ENCODE data around the gene LSMEM2.
"Not testable (repeated sequence)": the region's sequence is repeated elsewhere in the genome, so short reads cannot be mapped to it uniquely, and the experiment has no call there.

Gene LSMEM2

DNA sequence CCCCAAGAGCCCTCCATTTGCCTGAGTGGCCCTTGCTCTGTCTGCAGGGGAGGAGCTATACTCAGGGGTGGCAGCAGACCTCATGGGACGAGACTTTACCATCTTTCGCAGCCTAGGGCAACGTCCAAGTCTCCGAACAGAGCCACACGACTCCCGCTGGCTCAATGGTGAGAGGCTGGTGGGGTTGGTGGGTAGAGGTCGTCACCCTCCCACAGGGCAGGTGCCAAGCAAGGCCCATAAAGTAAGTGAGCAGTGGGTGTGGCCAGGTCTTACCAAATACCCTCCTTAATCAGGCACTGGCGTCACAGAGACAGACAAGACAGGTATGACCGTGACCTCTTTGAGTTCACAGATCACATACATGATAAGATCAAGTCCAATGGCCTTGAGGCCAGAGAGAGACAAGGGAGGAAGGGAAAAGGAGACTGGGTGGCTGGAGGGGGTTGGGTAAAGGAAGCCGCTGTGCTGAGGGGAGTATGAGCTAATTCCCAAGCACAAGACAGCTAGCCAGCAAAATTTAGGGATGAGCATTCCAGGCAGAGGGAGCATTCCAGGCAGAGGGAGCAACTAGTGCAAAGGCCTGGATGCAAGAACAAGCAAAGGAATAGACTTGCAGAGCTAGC, 7.5 kb upstream of the LSMEM2 start:
- TF ChIP-seq, protein P1, sequence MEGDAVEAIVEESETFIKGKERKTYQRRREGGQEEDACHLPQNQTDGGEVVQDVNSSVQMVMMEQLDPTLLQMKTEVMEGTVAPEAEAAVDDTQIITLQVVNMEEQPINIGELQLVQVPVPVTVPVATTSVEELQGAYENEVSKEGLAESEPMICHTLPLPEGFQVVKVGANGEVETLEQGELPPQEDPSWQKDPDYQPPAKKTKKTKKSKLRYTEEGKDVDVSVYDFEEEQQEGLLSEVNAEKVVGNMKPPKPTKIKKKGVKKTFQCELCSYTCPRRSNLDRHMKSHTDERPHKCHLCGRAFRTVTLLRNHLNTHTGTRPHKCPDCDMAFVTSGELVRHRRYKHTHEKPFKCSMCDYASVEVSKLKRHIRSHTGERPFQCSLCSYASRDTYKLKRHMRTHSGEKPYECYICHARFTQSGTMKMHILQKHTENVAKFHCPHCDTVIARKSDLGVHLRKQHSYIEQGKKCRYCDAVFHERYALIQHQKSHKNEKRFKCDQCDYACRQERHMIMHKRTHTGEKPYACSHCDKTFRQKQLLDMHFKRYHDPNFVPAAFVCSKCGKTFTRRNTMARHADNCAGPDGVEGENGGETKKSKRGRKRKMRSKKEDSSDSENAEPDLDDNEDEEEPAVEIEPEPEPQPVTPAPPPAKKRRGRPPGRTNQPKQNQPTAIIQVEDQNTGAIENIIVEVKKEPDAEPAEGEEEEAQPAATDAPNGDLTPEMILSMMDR (IDR thresholded peaks at IDR 0.05; ENCODE audit: low read depth, low read length, missing control alignments): no peak
- no peak overlapping the region for H3K4me3 ChIP-seq (replicated peaks; ENCODE audit: low read depth, low read length)
- no peak for DNase-seq (ENCODE audit: extremely low read depth, low read depth)

DNA sequence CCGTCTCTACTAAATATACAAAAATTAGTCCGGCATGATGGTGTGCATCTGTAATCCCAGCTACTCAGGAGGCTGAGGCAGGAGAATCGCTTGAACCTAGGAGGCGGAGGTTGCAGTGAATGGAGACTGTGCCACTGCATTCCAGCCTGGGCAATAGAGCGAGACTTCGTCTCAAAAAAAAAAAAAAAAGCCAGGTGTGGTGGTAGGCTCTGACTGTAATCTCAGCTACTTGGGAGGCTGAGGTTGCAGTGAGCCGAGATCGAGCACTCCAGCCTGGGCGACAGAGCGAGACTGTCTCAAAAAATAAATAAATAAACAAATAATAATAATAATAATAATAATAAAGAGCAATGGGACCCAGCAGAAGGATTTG, 6.4 kb upstream of the LSMEM2 start:
- DNase-seq (ENCODE audit: extremely low read depth, low read depth); H3K4me3 ChIP-seq (replicated peaks; ENCODE audit: low read depth, low read length): not testable (repeated sequence)

DNA sequence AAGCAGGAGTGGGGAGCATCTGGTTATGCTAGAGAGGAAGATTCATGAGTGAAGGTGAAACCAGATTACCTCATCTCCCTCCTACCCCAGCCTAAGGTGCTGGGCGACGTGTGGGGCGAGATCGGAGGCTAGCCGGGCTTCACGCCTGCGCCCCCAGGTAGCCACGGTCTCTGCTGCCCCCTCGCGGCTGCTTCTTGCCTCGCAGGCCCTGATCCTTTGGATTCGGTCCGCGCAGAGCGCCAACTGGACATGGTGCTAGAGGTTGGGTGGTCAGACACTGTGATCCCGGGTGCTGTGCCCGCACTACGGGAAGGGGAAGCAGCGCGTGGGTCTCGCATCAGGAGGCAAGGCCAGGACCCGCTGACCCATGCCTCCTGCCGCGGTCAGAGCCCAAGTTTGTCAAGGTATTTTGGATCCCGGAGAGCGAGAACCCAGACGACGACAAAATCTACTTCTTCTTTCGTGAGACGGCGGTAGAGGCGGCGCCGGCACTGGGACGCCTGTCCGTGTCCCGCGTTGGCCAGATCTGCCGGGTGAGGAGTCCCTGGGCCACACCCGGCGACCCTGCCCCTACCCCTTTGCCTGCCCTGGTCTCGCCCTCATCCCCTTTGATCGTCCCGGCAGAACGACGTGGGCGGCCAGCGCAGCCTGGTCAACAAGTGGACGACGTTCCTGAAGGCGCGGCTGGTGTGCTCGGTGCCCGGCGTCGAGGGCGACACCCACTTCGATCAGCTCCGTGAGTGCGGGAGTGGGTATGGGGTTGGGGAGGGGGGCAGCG, 5.8 kb upstream of the LSMEM2 start:
- peak; percentile 42 for DNase-seq (ENCODE audit: extremely low read depth, low read depth)
- H3K4me3 ChIP-seq (replicated peaks; ENCODE audit: low read depth, low read length): no peak overlapping the region
- TF ChIP-seq, protein P1 (IDR thresholded peaks at IDR 0.05; ENCODE audit: low read depth, low read length, missing control alignments): peak; percentile 91

DNA sequence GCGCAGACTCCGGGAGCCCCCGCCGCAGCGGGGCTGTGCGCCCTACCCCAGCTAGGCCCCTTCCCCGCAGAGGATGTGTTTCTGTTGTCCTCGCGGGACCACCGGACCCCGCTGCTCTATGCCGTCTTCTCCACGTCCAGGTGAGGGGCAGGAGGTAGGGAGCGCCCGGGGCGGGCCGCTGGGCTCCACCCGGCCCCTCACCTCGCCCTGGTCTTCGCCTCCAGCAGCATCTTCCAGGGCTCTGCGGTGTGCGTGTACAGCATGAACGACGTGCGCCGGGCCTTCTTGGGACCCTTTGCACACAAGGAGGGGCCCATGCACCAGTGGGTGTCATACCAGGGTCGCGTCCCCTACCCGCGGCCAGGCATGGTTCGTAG, 5.2 kb upstream of the LSMEM2 start:
- no peak for DNase-seq (ENCODE audit: extremely low read depth, low read depth)
- TF ChIP-seq, protein P1 (IDR thresholded peaks at IDR 0.05; ENCODE audit: low read depth, low read length, missing control alignments): no peak
- no peak overlapping the region for H3K4me3 ChIP-seq (replicated peaks; ENCODE audit: low read depth, low read length)

DNA sequence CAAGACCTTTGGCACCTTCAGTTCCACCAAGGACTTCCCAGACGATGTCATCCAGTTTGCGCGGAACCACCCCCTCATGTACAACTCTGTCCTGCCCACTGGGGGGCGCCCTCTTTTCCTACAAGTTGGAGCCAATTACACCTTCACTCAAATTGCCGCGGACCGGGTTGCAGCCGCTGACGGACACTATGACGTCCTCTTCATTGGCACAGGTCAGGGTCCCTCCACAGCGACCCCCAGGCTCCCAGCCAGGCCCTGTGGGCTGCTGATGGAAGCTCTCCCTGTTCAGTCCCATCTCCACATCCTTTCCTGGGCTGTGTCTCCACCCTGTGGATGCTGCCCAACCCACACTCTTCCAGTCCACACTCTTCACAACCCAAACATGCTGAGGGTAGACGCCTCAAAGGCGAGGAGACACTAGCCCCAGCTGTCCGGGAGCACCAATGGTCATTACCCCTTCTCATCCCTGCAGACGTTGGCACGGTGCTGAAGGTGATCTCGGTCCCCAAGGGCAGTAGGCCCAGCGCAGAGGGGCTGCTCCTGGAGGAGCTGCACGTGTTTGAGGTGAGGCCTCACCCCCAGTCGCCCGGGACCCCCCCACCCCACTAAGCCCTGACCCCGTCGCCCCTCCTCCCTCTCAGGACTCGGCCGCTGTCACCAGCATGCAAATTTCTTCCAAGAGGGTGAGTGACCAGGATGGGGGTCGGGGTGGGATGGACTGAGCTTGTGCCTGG, 4.3 kb upstream of the LSMEM2 start:
- TF ChIP-seq, protein P1 (IDR thresholded peaks at IDR 0.05; ENCODE audit: low read depth, low read length, missing control alignments): peak; percentile 68
- DNase-seq (ENCODE audit: extremely low read depth, low read depth): no peak
- no peak overlapping the region for H3K4me3 ChIP-seq (replicated peaks; ENCODE audit: low read depth, low read length)

DNA sequence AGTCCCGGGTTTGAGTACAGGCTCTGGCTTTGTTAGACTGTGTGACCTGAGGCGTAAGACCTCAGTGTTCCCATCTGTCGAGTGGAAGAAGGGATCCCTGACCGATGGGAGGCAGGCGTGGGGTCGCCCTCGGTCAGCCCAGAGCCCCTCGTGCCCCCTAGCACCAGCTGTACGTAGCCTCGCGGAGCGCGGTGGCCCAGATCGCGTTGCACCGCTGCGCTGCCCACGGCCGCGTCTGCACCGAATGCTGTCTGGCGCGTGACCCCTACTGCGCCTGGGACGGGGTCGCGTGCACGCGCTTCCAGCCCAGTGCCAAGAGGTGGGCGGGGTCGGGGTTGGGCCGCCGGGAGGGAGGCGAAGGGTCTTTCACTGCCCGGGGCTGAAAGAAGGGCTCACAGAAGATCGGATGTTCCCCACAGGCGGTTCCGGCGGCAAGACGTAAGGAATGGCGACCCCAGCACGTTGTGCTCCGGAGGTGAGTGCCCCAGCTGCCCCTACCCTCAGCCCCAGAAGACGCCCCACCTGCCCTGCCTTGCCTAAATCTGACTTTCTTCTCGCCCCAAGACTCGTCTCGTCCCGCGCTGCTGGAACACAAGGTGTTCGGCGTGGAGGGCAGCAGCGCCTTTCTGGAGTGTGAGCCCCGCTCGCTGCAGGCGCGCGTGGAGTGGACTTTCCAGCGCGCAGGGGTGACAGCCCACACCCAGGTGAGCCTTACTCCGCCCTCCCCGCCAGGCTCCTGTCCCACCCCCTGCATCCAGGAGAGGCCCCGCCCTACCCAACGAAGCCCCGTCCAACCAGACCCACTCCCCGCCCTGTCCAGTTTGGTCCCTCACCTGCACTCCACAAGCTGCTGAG, 3.5 kb upstream of the LSMEM2 start:
- no peak overlapping the region for H3K4me3 ChIP-seq (replicated peaks; ENCODE audit: low read depth, low read length)
- DNase-seq (ENCODE audit: extremely low read depth, low read depth): no peak
- TF ChIP-seq, protein P1 (IDR thresholded peaks at IDR 0.05; ENCODE audit: low read depth, low read length, missing control alignments): no peak
